Retinal pigment epithelial cell (primary cell): Measurements from ENCODE around the gene CXCL17.
A peak's percentile ranks its signal among the peaks of the same experiment; 100 is the strongest.

ENCODE experiments used
- DNase-seq: peaks from one replicate; pipeline ENCODE4 v3.0.0-alpha.2; 2010; ENCODE audit warnings: low read depth
- H3K4me3 ChIP-seq: 2 replicates; pipeline ENCODE4 v1.5.1; 2011; ENCODE audit warnings: mild to moderate bottlenecking, low read length, control low read depth, moderate library complexity
- CTCF ChIP-seq: conservative IDR thresholded peaks from 2 replicates; pipeline ENCODE4 v1.5.1; 2011; ENCODE audit warnings: low read depth, low read length, control low read depth, inconsistent platforms

CXCL17 gene

GRCh38 chr19:42412661-42413076 lies 30.1 kb downstream of the CXCL17 start:
- no peak overlapping the region for H3K4me3 ChIP-seq
- peak; percentile 54 for DNase-seq
- no peak for TF ChIP-seq CTCF

GRCh38 chr19:42412227-42412626 lies 30.5 kb downstream of the CXCL17 start:
- peak; percentile 71 for DNase-seq
- TF ChIP-seq CTCF: no peak
- H3K4me3 ChIP-seq: peak overlapping the region; percentile 48

- no peak for DNase-seq
- peak overlapping the region; percentile 48 for H3K4me3 ChIP-seq
- no peak for TF ChIP-seq CTCF
Observed at GRCh38 chr19:42411581-42412178, 31.1 kb downstream of the CXCL17 start.

GRCh38 chr19:42410371-42410770 lies 32.4 kb downstream of the CXCL17 start:
- no peak for TF ChIP-seq CTCF
- DNase-seq: no peak
- peak overlapping the region; percentile 48 for H3K4me3 ChIP-seq

- H3K4me3 ChIP-seq: peak overlapping the region; percentile 28
- DNase-seq: no peak
- TF ChIP-seq CTCF: no peak
Observed at GRCh38 chr19:42409477-42409876, 33.3 kb downstream of the CXCL17 start.

- no peak for DNase-seq
- H3K4me3 ChIP-seq: no peak overlapping the region
- no peak for TF ChIP-seq CTCF
Observed at GRCh38 chr19:42407816-42408175, 35.0 kb downstream of the CXCL17 start.

GRCh38 chr19:42407085-42407815 lies 35.5 kb downstream of the CXCL17 start:
- no peak overlapping the region for H3K4me3 ChIP-seq
- TF ChIP-seq CTCF: no peak
- no peak for DNase-seq
